Fibroblast of skin of back (primary cell): ENCODE data around the gene KCNQ4.

Source experiments
- DNase-seq: peaks from one replicate; pipeline ENCODE4 v3.0.0-alpha.2; 2013

The KCNQ4 gene

DNA sequence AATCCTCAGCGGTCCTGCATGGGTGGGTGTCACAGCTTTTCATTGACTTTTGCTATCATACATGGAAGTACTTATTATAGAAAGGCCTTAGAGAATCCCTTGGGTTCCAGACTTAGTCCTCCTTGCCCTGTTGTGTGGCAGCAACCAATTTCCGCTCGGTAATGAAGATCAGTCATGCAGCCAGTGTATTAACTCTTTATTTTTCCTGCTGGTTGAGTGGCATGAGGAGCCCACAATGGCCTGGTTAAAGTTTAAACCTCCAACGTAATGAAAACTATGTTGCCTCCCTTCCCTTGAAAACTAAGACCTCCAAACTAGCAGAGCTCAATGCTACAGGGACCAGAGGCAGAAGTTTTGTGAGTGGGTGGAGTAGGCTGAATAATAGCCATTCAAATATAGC is 58.6 kb downstream of the KCNQ4 start:
- DNase-seq, result no peak

DNA sequence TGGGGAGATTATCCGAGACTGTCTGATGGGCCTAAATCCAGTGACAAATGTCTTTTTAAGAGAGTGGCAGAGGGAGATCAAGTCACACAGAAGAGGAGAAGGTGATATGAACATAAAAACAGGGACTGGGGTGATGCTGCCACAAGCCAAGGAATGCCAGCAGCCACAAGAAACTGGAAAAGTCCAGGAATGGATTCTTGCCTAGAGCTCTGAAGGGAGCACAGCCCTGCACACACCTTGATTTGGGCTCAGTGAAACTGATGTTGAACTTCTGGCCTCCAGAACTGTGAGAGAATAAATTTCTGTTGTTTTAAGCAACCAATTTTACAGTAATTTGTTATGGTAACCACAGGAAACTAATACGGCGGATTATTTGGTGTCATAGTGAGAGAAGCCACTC is 59.1 kb downstream of the KCNQ4 start:
- DNase-seq, result no peak

DNA sequence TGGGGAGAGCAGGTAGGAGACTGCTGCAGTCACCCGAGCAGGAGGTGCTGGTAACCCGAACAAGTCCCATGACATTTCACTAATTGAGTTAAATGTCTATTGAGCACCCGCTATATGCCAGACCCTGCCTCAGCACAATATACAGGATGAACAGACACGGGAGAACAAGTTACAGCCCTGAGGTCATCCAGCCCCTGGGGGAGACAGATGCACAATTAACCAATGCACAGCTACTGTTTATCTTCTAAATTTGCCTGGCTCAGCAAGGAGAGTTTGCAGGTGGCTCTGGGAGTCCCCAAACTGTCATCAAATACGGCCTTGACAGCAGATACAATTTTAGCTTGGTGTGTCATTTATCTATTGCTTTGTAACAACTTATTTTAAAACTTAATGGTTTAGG is 60.5 kb downstream of the KCNQ4 start:
- no peak for DNase-seq

DNA sequence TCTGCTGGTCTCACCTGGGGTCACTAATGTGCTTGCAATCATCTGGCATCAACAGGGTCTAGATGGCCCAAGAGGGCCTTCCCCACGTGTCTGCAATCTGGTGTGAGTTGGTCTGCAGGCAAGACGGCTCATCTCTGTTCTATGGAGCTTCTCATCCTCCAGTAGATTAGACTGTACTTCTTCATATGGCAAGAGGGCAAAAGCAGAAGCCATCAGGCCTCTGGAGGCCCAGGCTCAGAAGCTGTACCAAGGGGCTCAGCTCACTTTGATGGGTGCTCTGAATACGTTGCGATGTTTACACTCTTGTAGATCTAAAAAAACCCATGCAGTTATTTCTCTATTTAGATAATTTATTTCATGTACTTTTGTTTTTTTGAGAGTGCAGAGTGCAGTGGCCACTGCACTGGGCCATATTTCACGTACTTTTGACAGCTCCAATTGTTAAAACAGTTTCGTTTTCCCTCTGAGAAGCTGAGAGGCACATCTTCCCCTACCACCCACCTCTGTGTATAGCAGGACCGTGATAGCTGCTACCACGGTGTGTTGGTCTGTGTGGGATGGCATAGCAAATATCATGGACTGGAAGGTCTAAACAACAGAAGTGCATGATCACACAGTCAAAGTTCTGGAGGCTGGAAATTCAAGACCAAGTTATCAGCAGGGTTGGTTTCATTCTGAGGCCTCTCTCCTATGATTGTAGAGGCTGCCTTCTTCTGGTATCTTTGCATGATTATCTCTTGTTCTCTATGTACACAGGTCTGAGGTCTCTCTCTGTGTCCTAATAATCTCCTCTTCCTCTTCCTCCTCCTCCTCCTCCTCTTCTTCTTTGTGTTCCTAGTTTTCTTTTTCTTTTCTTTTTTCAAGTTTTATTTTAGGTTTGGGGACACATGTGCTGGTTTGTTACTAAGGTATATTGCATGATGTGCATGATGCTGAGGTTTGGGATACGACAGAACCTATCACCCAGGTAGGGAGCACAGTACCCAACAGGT is 61.6 kb downstream of the KCNQ4 start:
- no peak for DNase-seq

DNA sequence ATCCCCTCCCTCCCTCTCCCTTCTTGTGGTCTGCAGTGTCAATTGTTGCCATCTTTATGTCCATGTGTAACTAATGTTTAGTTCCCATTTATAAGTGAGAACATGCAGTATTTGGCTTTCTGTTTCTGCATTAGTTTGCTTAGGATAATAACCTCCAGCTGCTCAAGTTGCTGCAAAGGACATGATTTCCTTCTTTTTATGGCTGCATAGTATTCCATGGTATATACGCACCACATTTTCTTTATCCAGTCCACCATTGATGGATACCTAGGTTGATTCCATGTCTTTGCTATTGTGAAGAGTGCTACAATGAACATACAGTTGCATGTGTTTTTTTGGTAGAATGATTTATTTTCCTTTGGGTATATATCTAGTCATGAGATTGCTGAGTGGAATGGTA is 62.3 kb downstream of the KCNQ4 start:
- no peak for DNase-seq

DNA sequence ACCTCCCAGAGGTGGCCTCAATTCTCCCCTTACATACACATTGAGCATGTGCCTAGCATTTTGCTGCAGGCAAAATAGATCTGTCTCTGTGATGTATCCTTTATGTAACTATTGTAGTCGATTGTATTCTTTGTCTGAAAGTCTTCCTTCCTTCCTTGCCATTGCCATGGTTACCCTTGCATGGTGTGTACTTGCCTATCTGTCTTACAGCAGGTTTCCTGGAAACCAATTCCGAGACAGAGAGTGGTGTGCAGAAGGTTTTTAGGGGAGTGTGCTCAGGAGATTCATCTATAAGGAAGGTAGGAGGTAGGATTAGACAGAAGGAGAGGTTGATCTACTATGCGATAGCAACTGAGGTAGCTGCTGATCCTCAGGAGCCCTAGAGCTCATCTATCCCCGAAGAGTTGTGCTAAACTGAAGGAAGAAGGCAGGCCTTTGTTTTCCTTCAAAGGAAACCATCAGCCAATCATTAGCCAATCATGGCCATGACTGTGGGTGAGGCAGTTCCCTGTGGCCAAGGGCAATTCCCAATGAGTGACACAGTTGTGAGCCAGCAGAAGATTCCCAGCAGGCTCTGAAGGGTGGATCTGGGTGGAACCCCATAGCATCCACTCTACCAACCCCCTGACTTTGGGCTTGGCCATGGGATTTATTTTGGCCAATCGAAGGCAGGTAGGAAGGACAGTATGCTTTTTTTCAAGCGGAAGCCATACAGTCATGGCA is 63.6 kb downstream of the KCNQ4 start:
- peak; percentile 40 for DNase-seq

DNA sequence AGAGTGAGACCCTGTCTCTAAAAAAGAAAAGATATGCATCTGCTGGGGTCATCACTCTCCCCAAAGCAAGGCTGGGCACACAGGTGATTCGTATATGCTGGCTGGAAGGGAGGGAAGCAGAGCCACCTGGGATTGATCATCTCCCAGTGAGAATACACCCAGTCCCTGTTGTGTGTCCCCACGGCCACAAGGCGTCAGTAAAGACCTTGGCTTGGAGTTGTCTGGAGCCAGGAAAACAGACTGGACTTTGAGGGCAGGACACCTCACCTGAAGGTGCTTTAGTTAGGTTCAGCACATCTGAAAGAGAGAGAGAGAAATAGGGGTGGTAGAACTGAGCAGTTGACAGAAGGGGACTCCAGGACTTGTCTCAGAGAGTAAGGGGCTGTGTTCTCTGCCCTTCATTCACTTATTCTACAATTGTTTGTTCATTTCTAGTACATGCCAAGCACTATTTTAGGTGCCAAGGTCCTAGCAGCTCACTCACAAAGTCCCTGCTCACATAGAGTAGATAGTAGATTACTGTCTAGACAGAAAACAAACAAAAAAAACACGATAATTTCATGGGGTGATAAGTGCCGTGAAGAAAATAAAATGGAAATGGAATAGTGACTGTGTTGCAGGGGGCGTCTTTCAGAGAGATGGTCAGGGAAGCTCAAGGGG is 65.1 kb downstream of the KCNQ4 start:
- DNase-seq, result peak; percentile 69

DNA sequence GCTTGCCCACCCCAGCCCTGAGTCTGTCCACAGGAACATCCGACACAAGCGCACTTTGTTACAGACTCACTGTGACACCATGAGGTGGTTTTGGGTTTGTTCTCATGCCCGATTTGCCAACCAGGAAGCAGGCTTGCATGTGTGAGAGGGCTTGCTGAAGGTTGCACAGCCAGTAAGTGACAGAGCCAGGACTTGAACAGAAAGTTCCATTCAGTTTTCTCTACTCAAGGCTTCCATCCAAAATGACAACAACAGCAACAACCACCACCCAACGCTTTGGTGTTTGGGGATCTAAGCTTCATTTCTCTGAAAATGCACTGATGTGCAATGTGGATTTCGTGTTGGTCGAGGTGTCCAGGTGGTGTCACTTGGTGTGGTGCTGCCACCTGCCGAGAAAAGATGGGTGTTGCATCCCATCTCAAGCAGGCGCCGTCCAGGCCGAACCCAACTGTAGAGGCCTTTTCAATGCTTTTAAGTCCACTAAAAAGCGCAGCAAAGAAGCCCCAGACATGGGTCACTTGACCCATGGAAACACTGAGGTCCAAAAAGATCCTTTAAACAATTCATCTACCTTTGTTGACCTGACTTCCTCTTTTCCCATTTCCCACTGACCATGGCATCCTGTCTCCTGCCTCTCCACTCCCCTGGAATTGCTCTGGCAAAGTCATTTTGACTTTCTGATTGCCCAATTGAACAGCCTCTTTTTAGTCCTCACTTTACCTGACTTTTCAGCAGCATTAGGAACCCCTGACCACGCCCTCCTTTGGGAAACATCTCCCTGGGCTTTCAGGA is 66.4 kb downstream of the KCNQ4 start:
- peak; percentile 56 for DNase-seq

DNA sequence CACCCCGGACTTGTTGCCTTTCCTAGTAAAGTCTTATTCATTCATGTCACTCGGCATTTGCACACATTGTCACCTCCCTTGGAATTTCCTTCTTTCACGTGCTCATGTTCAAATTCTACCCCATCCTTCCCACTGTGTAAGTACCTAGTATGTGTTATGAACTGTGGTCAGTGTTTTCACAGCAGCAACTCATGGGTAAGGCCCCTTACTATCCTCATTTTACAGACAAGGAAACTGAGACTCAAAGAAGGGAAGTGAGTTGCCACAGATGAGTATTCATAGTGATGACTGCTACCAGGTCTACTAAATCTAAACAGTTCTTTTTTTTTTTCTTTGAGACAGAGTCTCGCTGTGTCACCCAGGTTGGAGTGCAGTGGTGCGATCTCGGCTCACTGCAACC is 68.1 kb downstream of the KCNQ4 start:
- DNase-seq, result no peak

DNA sequence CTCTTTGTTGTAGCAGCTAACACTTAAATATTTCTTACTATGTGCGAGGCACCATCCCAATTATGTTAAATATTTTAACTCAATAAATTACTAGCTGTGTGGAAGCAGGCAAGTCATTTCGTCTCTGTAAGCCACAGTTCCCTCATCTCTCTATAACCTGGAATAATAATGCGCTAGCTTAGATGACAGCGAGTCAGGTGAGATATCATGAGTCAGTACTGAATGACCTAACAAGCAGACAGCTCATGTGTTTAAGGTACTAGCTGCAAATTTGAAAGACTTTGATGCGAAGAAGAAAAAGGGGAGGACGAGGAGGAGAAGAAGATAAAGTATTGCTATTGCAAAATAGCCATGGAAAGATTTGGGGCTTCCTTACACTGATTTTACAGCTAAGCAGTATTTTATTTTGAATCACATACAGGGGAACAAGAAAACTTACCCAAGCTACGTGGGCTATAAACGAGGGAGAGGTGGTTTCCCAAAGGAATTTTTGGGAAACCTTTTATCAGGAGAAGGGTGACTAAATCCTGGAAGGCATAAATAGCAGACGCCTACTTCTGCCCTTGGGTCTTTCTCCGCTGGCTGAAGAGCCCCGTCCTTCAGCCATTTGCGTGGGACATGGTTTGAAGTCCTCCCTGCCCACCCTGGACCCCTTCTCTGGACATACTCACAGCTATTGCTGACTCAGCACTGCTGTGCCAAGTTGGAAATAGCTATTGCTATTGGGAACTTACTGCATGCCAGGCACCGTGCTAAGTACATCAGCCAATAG is 69.7 kb downstream of the KCNQ4 start:
- no peak for DNase-seq

DNA sequence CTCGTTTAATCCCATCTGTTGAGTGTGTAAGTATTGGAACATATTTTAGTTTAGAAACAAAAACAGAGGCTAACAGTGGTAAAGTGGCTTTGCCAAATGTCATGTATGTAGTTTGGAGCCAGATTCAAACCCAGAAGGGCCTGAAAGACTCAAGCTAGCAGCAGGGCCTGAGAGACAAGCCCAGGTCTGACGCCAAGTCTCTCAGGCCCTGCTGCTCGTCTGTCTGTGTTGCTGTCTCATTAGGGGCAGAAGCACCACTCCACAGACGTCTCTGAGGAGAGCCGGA is 70.2 kb downstream of the KCNQ4 start:
- DNase-seq, result no peak

DNA sequence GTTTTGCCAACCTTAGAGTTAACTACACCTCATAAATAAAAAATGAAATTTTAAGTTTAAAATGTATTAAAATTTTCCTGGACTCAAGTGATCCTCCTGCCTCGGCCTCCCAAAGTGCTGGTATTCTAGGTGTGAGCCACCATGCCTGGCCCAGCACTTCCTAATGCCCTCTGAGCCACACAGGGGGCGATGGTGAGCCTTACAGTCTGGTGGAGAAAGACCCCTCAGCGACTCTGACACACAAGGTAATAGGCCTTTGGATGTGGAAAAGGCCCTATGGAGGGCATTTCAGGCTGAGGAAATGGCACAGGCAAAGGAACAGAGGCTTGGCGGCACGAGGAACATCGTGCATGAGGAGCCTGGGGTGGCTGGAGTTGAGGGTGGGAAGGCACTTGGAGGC is 71.9 kb downstream of the KCNQ4 start:
- DNase-seq, result no peak

DNA sequence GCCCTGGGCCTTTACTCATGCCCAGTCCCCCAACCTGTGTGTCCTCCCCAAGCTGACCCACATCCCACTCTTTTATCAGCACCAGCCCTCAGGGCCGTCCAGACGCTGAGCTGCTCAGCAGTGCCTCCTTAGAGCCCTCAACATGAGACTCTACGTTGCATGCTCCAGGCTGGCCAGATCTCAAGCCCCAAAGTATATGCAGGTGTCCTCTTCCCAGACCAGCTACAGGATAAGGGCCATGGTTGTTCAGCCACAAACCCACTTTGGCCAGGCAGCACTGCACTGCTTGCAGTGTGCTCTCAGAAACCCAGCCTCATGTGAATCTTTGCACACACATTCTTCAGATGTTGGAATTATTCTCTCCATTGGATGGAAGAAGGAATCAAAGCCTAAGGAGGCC is 72.5 kb downstream of the KCNQ4 start:
- DNase-seq, result no peak

DNA sequence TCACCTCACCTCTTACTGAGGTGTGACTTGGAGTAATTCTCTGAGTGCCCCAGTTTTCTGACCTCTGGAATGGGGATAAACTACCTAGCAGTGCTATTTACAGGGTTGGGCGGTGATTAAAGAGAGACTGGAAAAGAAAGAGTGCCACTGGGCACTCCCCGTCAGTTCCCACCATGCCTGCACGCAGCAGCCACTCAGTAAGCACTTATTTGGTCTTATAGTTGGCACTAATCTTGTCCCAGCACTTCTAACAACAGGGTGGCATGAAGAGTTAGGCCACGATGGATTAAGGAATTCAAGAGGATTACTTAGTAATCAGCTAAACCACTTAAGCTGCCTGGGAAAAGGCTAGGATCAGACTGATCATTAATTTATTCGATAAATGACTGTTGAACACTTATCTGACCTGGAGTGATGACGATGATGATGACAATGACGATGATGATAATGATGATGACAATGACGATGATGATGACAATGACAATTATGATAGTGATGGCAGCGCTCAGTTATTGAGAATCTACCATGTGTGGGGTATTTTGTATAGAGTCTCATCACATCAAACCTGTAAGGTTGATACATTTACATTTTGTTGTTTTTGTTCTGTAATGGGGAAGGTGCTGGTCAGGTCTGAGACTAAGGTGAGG is 73.2 kb downstream of the KCNQ4 start:
- DNase-seq, result no peak

DNA sequence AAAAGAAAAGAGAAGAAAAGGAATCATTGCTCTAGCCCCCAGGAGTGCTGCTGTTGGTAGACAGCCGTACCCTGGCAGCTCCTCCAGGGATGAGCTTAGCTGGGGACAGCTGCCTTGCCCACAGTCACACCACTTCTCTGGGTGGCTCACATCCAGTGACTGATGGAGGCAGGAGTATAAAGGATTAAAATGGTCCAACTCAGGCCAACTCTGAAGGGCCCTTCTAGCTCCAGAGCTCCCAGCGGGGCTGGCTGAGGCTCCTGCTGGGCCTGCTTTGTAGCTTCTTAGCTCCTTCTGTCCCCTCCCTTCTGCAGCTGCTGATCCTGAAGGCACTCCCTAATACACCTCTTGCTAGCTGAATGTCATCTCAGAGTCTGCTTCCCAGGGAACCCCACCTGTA is 74.2 kb downstream of the KCNQ4 start:
- no peak for DNase-seq

DNA sequence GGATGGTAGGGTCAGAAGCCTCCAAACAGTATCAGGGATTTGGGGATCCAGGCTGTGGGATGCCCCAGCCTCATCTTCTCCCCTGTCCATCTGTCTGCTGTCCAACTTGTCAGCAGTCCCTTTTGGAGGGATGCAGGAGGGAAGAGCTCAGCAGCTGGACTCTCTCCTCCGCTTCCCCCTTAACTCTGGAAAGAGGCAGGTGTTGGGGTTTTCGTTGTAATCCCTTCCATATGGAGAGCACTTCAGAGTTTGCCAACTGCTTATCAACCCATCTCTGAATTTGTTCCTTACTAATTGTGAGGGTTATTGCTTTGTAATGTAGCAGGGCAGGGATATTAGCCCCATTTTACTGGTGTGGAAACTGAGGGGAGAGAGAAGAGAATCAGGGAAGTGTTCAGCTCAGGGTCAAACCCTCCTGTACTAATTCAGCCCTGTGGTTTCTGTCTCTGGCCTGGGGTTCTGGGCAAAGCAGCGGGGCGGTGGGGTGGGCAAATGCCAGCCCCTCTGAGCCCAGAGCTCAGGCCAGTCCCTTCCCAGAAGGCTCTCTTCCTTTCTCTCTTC is 75.3 kb downstream of the KCNQ4 start:
- DNase-seq, result no peak

DNA sequence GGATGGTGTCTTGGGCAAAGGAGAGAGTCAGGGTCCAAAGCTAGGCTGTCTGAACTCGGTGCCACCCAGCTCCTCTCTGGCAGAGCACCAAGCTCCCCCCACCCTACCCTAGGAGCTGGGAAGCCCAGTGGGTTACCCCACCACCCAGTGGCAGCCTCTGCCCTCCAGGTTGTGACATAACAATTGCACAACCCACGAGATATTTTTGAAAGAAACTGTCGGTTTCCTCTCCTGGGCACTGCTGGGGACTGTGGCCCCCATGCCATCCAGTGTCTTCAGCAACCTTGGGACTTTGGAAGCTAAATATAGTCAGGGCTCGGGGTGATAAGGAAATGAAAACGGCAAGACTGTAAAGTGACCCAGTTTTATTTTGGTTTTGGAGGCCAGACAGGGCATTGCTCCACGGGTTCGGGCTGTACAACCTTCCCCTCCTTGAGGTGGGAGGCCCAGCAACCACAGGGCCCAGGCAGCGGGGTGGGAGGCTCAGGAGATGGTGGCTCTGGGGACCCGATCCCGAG is 77.2 kb downstream of the KCNQ4 start:
- DNase-seq, result no peak

DNA sequence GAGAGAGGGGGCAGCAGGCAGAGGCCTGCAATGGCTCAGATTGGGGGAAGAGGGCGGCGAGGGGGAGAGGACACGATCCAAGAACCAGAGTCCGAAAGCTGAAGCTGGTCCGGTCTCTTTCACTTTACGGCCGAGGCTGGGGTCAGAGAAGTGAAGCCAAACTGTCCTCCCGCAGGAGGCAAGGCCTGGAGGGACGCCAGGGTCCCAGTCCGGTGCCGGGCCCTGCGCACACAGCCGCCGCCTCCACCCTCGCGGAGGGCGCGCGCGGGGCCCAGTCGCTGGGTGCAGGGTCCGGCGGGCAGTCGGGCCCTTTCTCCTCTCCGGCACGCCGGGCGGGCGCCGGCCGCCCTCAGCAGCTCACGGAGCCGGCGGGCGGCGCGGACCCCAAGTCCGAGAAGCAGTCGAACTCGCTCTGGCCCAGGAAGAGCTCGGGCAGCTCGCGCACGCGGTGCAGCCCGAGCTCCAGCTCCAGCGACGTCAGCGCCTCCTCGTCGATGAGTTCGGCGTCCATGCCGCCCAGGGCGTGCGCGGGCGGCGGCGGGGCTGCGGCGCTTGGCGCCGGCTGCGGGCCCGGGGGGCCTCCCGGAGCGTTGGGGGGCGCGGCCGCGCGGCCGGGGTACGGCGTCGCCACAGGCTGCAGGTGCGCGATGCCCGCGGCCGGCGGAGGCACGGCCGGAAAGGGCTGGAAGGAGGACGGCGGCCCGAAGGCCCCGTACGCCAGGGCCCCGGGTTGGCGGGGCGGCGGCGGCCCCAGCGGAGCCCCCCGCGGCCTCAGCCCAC is 77.8 kb downstream of the KCNQ4 start:
- peak; percentile 41 for DNase-seq

DNA sequence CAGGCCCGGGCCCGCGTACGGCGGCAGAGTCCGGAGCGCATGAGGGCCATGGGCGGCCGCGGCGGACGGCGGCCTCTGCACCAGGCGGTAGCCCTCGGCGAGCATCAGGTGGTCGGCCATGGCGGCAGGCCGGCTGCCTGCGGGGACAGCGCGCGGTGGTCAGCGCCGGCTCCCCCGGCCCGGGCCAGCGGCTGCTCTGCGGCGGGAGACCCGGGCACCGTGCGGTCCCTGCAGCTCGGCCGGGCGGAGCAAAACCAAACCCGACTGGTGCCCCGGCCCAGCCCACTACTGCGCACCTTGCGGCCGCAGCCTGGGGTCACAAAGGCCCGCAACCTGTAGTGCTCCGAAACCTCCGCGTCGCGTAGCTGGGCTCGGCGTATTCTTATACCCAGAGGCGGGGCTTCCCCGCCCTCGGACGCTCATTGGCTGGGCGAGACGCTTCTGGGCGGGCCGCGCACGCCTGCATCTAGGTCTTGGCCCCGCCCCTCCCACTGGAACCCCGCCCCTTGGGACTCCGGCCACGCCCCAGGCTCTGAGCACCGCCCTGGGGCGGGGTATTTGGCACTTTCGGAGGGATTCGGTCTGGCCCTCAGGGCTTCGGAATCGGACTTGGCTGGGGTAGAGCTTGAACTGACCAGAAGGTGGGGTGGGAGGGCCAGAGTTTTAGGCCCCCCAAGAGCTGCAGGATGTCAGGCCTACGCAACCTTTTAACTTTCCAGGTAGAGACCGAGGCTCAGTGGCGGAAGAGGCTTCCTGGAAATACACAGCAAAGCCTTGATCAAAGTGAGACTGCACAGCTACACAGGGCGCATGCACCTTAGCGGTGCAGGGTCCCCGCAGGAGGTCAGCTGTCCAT is 78.6 kb downstream of the KCNQ4 start, which contains the start of gene CITED4:
TSS of gene CITED4 (minus strand) at position 356 of the 856 bp plus-strand sequence. CDS start at position 120, 236 bp downstream.
- peak; percentile 87 for DNase-seq
